Loucy (cell line): ENCODE results near the gene PVALEF.

Source experiments
- CTCF ChIP-seq: fragments of 200-600 bp; sonication (generic); conservative IDR thresholded peaks from 2 replicates; pipeline ENCODE4 v1.5.1; 2014; ENCODE audit warnings: mild to moderate bottlenecking, antibody characterized with exemption, low read length
- EZH2phosphoT487 ChIP-seq: fragments of 200-600 bp; IDR thresholded peaks from 2 replicates; pipeline ENCODE4 v1.6.1; 2018; ENCODE audit warnings: antibody characterized with exemption, mild to moderate bottlenecking, moderate library complexity, borderline replicate concordance

- TF ChIP-seq CTCF (no peak), EZH2phosphoT487 (no peak)
Measured at GRCh38 chr17:81163703-81164370, 1.5 kb upstream of the PVALEF start.
